Measurements from ENCODE around the gene RAP1A.

DNA sequence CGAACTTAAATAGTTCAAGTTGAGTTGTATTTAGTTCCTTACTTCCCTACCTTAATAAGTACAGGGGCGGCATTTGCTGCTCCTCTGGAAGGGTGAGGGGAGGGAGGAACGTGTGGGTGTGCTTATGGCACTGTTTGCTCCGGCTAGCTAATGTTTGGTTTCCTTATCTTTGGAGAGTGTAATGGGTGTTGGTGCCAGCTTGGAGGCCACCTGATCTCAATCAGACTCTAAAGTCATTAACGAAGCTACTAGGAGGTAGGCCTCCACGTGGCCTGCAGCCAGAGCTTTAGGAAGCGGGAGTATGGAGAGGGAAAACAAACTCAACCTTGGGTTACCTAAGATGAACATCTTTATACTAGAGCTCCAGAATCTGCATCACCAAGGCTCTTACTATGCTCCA is 43.0 kb upstream of the RAP1A start:
- TF ChIP-seq, protein P1, sequence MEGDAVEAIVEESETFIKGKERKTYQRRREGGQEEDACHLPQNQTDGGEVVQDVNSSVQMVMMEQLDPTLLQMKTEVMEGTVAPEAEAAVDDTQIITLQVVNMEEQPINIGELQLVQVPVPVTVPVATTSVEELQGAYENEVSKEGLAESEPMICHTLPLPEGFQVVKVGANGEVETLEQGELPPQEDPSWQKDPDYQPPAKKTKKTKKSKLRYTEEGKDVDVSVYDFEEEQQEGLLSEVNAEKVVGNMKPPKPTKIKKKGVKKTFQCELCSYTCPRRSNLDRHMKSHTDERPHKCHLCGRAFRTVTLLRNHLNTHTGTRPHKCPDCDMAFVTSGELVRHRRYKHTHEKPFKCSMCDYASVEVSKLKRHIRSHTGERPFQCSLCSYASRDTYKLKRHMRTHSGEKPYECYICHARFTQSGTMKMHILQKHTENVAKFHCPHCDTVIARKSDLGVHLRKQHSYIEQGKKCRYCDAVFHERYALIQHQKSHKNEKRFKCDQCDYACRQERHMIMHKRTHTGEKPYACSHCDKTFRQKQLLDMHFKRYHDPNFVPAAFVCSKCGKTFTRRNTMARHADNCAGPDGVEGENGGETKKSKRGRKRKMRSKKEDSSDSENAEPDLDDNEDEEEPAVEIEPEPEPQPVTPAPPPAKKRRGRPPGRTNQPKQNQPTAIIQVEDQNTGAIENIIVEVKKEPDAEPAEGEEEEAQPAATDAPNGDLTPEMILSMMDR (IDR thresholded peaks at IDR 0.05): no peak
- no peak for TF ChIP-seq POLR2A (IDR thresholded peaks at IDR 0.05; ENCODE audit: low read depth)

Data from esophagus muscularis mucosa (tissue), 3 donors.